ENCODE data around the gene HMOX1. TPM values are rescaled to one million over a fixed set of nuclear protein-coding genes. Genes with fewer than 3 reads are reported as not detected.

Gene HMOX1
- total RNA-seq, 4 donors from 2014 or later = 11.4 to 131 (median 22.2) TPM

- H3K4me1 ChIP-seq = no peaks in the 10 kb centered on the region
- no peaks in the 10 kb centered on the region for H3K27me3 ChIP-seq
- H3K9me3 ChIP-seq = no peaks in the 10 kb centered on the region
- no peak overlapping the region for H3K27ac ChIP-seq
- H3K4me3 ChIP-seq = no peak overlapping the region
- intact Hi-C loops (cut with DNase I; ENCODE audit: low total_unique reads) = no loop called here
- peaks cover 0 to 69% of the 10 kb centered on the region in 2 donors for H3K36me3 ChIP-seq
- DNase-seq (no peak), ATAC-seq (no peak)
- TF ChIP-seq POLR2A (IDR thresholded peaks at IDR 0.05) = no peak
- TF ChIP-seq, protein P1, sequence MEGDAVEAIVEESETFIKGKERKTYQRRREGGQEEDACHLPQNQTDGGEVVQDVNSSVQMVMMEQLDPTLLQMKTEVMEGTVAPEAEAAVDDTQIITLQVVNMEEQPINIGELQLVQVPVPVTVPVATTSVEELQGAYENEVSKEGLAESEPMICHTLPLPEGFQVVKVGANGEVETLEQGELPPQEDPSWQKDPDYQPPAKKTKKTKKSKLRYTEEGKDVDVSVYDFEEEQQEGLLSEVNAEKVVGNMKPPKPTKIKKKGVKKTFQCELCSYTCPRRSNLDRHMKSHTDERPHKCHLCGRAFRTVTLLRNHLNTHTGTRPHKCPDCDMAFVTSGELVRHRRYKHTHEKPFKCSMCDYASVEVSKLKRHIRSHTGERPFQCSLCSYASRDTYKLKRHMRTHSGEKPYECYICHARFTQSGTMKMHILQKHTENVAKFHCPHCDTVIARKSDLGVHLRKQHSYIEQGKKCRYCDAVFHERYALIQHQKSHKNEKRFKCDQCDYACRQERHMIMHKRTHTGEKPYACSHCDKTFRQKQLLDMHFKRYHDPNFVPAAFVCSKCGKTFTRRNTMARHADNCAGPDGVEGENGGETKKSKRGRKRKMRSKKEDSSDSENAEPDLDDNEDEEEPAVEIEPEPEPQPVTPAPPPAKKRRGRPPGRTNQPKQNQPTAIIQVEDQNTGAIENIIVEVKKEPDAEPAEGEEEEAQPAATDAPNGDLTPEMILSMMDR (IDR thresholded peaks at IDR 0.05 in 4 of 5, conservative IDR thresholded peaks at IDR 0.05 in 1 of 5) = no peak
- in situ Hi-C loops (cut with MboI; ENCODE audit: low sequenced_read_pairs in 4 of 4) = no loop called here
Measured at GRCh38 chr22:35409783-35410662, 29.1 kb downstream of the HMOX1 start.

GRCh38 chr22:35410663-35411034 lies 29.8 kb downstream of the HMOX1 start:
- Histone ChIP-seq H3K27me3 (no peaks in the 10 kb centered on the region), H3K4me3 (no peak overlapping the region), H3K36me3 (peaks cover 0 to 75% of the 10 kb centered on the region in 2 donors), H3K27ac (no peak overlapping the region), H3K4me1 (no peaks in the 10 kb centered on the region), H3K9me3 (no peaks in the 10 kb centered on the region)
- TF ChIP-seq, protein P1 (IDR thresholded peaks at IDR 0.05 in 4 of 5, conservative IDR thresholded peaks at IDR 0.05 in 1 of 5) = no peak
- TF ChIP-seq POLR2A (IDR thresholded peaks at IDR 0.05) = no peak
- ATAC-seq = no peak
- intact Hi-C loops (cut with DNase I; ENCODE audit: low total_unique reads) (no loop called here), in situ Hi-C loops (cut with MboI; ENCODE audit: low sequenced_read_pairs in 4 of 4) (no loop called here)
- DNase-seq = no peak

GRCh38 chr22:35411102-35411501 lies 30.2 kb downstream of the HMOX1 start:
- DNase-seq (no peak), ATAC-seq (no peak)
- intact Hi-C loops (cut with DNase I; ENCODE audit: low total_unique reads) (no loop called here), in situ Hi-C loops (cut with MboI; ENCODE audit: low sequenced_read_pairs in 4 of 4) (no loop called here)
- Histone ChIP-seq H3K36me3 (peaks cover 0 to 79% of the 10 kb centered on the region in 2 donors), H3K4me1 (no peaks in the 10 kb centered on the region), H3K4me3 (no peak overlapping the region), H3K9me3 (no peaks in the 10 kb centered on the region), H3K27ac (no peak overlapping the region), H3K27me3 (no peaks in the 10 kb centered on the region)
- TF ChIP-seq POLR2A (IDR thresholded peaks at IDR 0.05) = no peak
- TF ChIP-seq, protein P1 (IDR thresholded peaks at IDR 0.05 in 4 of 5, conservative IDR thresholded peaks at IDR 0.05 in 1 of 5) = no peak

DNA sequence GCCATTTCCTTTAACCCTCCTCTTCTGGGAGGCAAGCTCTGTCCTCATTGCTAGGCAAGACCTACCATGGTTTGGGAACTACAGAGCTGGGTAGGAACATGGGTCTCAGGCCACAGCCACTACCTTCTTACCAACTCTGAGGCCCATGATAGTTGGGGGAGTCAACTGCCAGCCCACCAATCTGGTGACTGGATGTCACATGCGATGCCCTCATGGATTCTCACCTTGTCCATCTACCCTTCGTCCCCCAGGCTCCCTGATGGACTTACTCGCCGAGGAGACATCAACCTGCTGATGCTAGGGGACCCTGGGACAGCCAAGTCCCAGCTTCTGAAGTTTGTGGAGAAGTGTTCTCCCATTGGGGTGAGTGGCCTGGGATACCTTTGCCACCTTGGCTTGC lies 32.7 kb downstream of the HMOX1 start:
- peaks cover 0 to 77% of the 10 kb centered on the region in 2 donors for H3K36me3 ChIP-seq
- in situ Hi-C loops (cut with MboI; ENCODE audit: low sequenced_read_pairs in 4 of 4) = no loop called here

More for the DNA sequence above, 32.7 kb downstream of the HMOX1 start:
- ATAC-seq (no peak), DNase-seq (no peak)
- no peaks in the 10 kb centered on the region for H3K4me1 ChIP-seq
- H3K27me3 ChIP-seq = no peaks in the 10 kb centered on the region
- intact Hi-C loops (cut with DNase I; ENCODE audit: low total_unique reads) = no loop called here
- TF ChIP-seq, protein P1 (IDR thresholded peaks at IDR 0.05 in 4 of 5, conservative IDR thresholded peaks at IDR 0.05 in 1 of 5) = no peak
- no peak for TF ChIP-seq POLR2A (IDR thresholded peaks at IDR 0.05)
- H3K9me3 ChIP-seq = no peaks in the 10 kb centered on the region
- no peak overlapping the region for H3K27ac ChIP-seq
- no peak overlapping the region for H3K4me3 ChIP-seq
